ENCODE measurements around the gene CAV2.

Gene CAV2

DNA sequence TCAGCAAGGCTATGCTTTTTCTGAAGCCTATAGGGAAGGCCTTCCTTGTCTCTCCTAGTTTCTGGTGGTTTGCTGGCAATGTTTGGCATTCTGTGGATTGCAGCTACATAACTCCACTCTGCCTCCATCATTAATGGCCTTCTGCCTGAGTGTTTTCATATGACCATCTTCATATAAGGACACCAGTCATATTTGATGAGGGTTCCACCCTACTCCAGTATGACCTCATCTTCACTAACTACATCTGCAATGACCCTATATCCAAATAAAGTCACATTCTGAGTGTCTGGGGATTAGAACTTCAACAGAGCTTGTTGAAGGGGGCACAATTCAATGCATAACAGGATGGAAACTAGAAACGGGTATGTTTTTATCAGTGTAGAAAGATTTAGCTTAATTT is 47.4 kb downstream of the CAV2 start:
- no peak for DNase-seq (ENCODE audit: low read depth)

DNA sequence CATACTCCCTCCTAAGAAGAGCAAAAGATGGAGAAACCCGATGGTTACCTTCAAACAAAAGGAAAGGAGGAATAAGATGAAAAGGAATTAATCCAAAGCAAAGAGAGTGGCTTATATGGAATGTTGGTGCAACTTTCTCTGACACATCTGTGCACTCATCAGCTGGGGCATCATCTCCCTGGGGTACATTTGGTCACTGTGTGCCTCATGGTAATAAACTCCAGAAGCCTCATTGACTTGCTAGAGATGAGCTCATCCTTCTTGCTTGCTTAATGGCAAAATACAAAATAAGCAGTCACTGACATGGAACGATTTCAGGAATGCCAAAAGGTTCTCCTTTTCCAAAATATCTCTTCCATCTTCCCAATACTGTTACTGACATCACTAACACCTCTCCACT is 47.8 kb downstream of the CAV2 start:
- DNase-seq (ENCODE audit: low read depth) = no peak

GRCh38 chr7:116548506-116548905 is 49.0 kb downstream of the CAV2 start:
- DNase-seq (ENCODE audit: low read depth) = no peak

- DNase-seq (ENCODE audit: low read depth) = no peak
Measured at GRCh38 chr7:116549370-116549769, 49.8 kb downstream of the CAV2 start.

GRCh38 chr7:116551692-116552091 is 52.2 kb downstream of the CAV2 start:
- DNase-seq (ENCODE audit: low read depth) = no peak

- DNase-seq (ENCODE audit: low read depth) = no peak
Measured at GRCh38 chr7:116552602-116553001, 53.1 kb downstream of the CAV2 start.

GRCh38 chr7:116553168-116553964 is 53.8 kb downstream of the CAV2 start:
- no peak for DNase-seq (ENCODE audit: low read depth)

GRCh38 chr7:116554436-116554835 is 54.9 kb downstream of the CAV2 start:
- no peak for DNase-seq (ENCODE audit: low read depth)

- DNase-seq (ENCODE audit: low read depth) = no peak
Measured at GRCh38 chr7:116554911-116555310, 55.4 kb downstream of the CAV2 start.

DNA sequence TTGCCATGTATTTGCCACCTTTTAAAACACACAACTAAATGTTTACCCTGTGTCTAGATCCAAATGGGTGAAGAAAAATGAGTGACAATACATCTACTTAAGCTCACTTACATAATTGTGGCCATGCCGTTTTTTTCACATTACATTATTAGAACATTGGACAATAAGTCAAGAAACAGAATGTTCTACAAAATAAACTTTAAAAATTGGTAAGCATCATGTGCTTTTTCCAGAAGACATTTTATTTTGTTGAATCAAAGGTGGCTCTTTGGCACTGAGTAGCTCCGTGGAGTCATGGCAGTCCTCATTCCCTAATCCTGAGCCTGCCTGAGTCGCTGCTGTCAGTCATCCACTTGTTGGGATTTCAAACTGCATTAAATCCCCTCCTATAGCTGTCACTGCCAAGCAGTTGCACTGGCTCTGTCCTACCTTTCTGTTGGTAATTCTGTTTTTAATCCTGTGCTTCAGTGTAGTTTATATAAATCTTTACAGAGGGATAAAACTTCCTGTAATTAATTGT is 57.6 kb downstream of the CAV2 start:
- DNase-seq (ENCODE audit: low read depth) = no peak

GRCh38 chr7:116557901-116558300 is 58.4 kb downstream of the CAV2 start:
- no peak for DNase-seq (ENCODE audit: low read depth)

Data from stimulated activated CD8-positive, alpha-beta memory T cell treated with anti-CD3 and anti-CD28 coated beads, Interleukin-15, amount 100 ng/mL, for 1 hour (primary cell).